ENCODE results near the gene FAF2.

FAF2 gene

DNA sequence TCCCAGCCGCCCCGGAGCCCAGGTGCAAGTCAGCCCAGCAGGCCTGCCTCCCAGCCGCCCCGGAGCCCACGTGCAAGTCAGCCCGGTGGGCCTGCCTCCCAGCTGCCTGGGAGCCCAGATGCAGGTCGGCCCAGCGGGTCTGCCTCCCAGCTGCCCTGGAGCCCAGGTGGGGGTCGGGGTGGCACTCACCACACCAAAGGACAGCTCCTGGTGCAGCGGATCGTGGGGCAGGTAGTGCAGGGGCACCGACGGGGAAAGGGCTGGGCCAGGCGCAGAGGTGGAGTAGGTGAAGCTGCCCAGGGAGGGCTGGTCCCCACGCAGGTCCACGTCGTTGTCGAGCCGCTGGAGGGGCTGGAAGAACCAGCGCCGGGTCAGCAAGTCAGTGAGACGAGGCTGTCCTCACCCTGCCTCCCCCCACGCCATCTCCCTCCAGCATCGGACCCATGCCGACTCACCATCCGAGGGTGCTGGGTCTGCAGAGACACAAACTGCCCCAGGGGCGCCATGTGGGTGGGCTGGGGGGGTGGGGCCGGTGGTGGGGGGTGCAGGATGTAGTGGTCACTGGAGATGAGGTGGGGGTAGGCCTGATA lies 82.3 kb downstream of the FAF2 start:
- TF ChIP-seq, protein P1, sequence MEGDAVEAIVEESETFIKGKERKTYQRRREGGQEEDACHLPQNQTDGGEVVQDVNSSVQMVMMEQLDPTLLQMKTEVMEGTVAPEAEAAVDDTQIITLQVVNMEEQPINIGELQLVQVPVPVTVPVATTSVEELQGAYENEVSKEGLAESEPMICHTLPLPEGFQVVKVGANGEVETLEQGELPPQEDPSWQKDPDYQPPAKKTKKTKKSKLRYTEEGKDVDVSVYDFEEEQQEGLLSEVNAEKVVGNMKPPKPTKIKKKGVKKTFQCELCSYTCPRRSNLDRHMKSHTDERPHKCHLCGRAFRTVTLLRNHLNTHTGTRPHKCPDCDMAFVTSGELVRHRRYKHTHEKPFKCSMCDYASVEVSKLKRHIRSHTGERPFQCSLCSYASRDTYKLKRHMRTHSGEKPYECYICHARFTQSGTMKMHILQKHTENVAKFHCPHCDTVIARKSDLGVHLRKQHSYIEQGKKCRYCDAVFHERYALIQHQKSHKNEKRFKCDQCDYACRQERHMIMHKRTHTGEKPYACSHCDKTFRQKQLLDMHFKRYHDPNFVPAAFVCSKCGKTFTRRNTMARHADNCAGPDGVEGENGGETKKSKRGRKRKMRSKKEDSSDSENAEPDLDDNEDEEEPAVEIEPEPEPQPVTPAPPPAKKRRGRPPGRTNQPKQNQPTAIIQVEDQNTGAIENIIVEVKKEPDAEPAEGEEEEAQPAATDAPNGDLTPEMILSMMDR (IDR thresholded peaks at IDR 0.05; ENCODE audit: low read depth, low read length), result no peak
- TF ChIP-seq MAX (IDR thresholded peaks at IDR 0.05; ENCODE audit: low read depth, low read length) (no peak), POLR2A (IDR thresholded peaks at IDR 0.05; ENCODE audit: extremely low read depth, insufficient read length) (no peak), MYC (IDR thresholded peaks at IDR 0.05; ENCODE audit: low read depth, low read length) (no peak)
- no peak for DNase-seq (ENCODE audit: low read depth)
- no peak overlapping the region for H3K4me3 ChIP-seq (ENCODE audit: low read depth, low read length)

DNA sequence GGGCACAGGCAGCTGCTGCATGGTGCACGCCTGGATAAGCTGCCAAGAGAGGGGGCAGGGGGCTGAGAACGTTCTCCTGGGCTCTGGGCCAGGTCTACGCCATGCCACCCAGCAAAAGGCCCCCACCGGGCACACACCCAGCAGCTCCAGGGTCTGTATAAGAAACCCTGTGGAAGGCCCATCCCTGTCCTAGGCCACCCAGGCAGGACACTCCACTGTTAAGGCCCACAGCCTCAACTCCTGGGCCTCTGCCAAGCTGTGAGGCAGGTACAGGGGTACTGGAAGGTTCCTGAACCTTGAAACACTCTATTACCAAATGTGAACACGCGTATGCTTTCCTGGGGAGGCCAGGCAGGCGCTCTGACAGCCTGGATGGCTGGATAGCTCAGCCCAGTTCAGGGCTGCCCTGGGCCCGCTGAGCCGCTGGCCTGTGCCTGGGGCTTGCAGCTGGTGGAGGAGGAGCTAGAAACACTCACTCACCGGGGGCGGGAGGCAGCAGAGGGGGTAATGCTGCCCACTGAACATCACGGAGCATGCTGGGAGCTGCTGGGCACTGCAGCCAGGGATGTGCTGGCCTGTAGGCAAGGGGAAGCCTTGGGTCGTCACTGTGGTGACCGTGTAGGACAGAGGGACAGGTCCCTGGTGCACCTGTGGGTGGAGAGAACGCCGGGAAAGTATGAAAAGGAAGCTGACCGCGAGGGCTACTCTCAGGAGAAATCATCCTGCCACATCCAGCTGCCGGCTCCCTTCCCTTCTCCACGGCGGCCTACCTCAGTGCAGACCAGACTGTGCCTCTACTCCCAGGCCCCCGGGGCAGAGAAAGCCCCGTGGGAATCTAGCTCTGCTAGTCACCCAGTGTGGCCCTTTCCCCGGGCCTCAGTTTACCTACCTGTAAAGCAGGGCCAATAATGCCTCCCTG lies 83.1 kb downstream of the FAF2 start:
- no peak for DNase-seq (ENCODE audit: low read depth)
- no peak overlapping the region for H3K4me3 ChIP-seq (ENCODE audit: low read depth, low read length)
- TF ChIP-seq POLR2A (IDR thresholded peaks at IDR 0.05; ENCODE audit: extremely low read depth, insufficient read length) (no peak), MAX (IDR thresholded peaks at IDR 0.05; ENCODE audit: low read depth, low read length) (no peak), MYC (IDR thresholded peaks at IDR 0.05; ENCODE audit: low read depth, low read length) (no peak)
- TF ChIP-seq, protein P1 (IDR thresholded peaks at IDR 0.05; ENCODE audit: low read depth, low read length), result no peak

DNA sequence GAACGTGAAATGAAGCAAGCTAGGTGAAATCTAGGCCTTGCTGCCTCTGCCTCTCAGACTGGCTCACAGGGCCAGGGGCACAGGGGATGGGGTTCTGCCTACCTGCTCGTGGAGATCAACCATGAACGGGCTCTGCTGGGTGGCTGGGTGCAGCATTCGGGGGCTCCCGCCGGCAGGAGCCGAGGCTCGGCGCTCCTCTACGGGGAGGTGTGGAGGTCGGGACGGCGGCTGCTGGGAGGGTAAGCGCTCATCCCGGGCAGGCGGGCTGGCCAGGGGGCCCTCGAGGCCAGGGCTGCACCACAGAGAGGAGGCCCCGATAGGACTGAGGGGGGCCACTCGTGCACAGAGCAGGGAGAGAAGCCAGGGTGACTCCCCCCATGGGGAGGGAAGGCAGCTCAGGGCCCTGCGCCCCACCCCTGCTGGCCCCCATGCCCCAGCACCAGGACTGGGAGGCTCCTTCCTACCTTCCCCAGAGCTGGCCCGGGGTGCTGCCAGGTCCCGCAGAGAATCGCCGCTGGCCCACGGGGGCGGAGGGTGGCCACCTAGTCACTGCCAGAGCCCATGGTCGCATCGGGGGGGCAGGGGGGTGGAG lies 83.8 kb downstream of the FAF2 start:
- TF ChIP-seq MYC (IDR thresholded peaks at IDR 0.05; ENCODE audit: low read depth, low read length), result no peak
- TF ChIP-seq MAX (IDR thresholded peaks at IDR 0.05; ENCODE audit: low read depth, low read length), result no peak
- TF ChIP-seq POLR2A (IDR thresholded peaks at IDR 0.05; ENCODE audit: extremely low read depth, insufficient read length), result no peak
- TF ChIP-seq, protein P1 (IDR thresholded peaks at IDR 0.05; ENCODE audit: low read depth, low read length), result no peak
- no peak for DNase-seq (ENCODE audit: low read depth)
- no peak overlapping the region for H3K4me3 ChIP-seq (ENCODE audit: low read depth, low read length)

GRCh38 chr5:176532795-176533194 lies 84.6 kb downstream of the FAF2 start:
- peak overlapping the region; percentile 80 for H3K4me3 ChIP-seq (ENCODE audit: low read depth, low read length)
- DNase-seq (ENCODE audit: low read depth), result no peak
- TF ChIP-seq, protein P1 (IDR thresholded peaks at IDR 0.05; ENCODE audit: low read depth, low read length), result no peak
- TF ChIP-seq MYC (IDR thresholded peaks at IDR 0.05; ENCODE audit: low read depth, low read length) (no peak), POLR2A (IDR thresholded peaks at IDR 0.05; ENCODE audit: extremely low read depth, insufficient read length) (no peak), MAX (IDR thresholded peaks at IDR 0.05; ENCODE audit: low read depth, low read length) (no peak)

DNA sequence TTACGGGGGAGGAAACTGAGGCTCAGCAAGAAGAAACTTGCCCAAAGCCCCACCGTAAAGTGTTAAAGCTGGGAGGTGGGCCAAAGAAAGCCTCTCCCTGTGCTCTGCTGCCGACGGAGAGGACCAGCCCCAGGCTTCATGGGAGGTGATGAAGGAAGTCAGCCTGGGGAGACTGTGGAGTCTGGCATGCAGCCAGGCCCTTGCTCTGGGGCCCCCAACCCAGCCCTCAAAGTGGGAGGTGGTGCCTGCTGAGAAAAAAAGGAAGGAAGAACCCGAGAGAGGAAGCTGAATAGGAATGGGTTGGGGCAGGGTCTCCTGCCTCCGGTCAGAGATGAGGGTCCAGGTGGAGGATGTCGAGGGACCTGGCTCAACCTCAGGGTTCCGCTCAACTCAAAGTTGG lies 85.2 kb downstream of the FAF2 start:
- 0 out of 2 replicates have a peak, but pooled peaks have one; percentile 12 for TF ChIP-seq MYC (IDR thresholded peaks at IDR 0.05; ENCODE audit: low read depth, low read length)
- TF ChIP-seq POLR2A (IDR thresholded peaks at IDR 0.05; ENCODE audit: extremely low read depth, insufficient read length), result no peak
- peak; percentile 91 for DNase-seq (ENCODE audit: low read depth)
- H3K4me3 ChIP-seq (ENCODE audit: low read depth, low read length), result peak overlapping the region; percentile 80
